A549 treated with DMSO at 1 μM for 4 hours (cell line): ENCODE results near the gene CYP2F1. TPM values are rescaled to one million over a fixed set of nuclear protein-coding genes. Genes with fewer than 3 reads are reported as not detected.

Experiments
- total RNA-seq: library from RNA; stranded (reverse); fragments of 200-300 nt; extraction: Qiagen RNA extraction; gene quantifications from 5 replicates; pipeline ENCODE4 v1.2.3, GENCODE V29; 2022; ENCODE audit warnings: low read depth

Gene CYP2F1, protein sequence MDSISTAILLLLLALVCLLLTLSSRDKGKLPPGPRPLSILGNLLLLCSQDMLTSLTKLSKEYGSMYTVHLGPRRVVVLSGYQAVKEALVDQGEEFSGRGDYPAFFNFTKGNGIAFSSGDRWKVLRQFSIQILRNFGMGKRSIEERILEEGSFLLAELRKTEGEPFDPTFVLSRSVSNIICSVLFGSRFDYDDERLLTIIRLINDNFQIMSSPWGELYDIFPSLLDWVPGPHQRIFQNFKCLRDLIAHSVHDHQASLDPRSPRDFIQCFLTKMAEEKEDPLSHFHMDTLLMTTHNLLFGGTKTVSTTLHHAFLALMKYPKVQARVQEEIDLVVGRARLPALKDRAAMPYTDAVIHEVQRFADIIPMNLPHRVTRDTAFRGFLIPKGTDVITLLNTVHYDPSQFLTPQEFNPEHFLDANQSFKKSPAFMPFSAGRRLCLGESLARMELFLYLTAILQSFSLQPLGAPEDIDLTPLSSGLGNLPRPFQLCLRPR
- total RNA-seq = not detected in 5 replicates

GRCh38 chr19:41114132-41114531 is at the start of gene CYP2F1:
Gene CYP2F1 (plus strand): TSS chr19:41114432. CDS start chr19:41116189, 1,757 bp downstream.

GRCh38 chr19:41088151-41088550 is 26.1 kb upstream of the CYP2F1 start, which contains the start of gene CYP2A13:
Gene CYP2A13 (plus strand): TSS chr19:41088451. CDS start chr19:41088472, 21 bp downstream.

Other genes starting within 250 kb of the CYP2F1 start
- gene CYP2A7, start 232.2 kb upstream of the CYP2F1 start, total RNA-seq = not detected in 5 replicates
- gene CYP2B6, start 123.2 kb upstream of the CYP2F1 start, total RNA-seq = 0.05 to 0.07 TPM in 2 of 5 replicates, not detected in the others
- gene CYP2A13, start 26.0 kb upstream of the CYP2F1 start, total RNA-seq = not detected in 5 replicates
- 25.7 to 32.0 TPM (median 28.7 TPM) in 5 replicates for gene CYP2S1, start 78.8 kb downstream of the CYP2F1 start, total RNA-seq
- 139 to 161 TPM (median 160 TPM) in 5 replicates for gene AXL, start 104.8 kb downstream of the CYP2F1 start, total RNA-seq
- 312 to 351 TPM (median 317 TPM) in 5 replicates for gene HNRNPUL1, start 149.9 kb downstream of the CYP2F1 start, total RNA-seq
- 33.4 to 46.6 TPM (median 39.1 TPM) in 5 replicates for gene CCDC97, start 195.7 kb downstream of the CYP2F1 start, total RNA-seq
- gene TGFB1, start 239.5 kb downstream of the CYP2F1 start, total RNA-seq = 125 to 172 TPM (median 143 TPM) in 5 replicates
- gene B9D2, start 249.7 kb downstream of the CYP2F1 start, total RNA-seq = 29.1 to 32.7 TPM (median 32.2 TPM) in 5 replicates